HepG2 (cell line): ENCODE data around the gene CHP1. TPM values are rescaled to one million over a fixed set of nuclear protein-coding genes. Genes with fewer than 3 reads are reported as not detected.
A peak's percentile ranks its signal among the peaks of the same experiment; 100 is the strongest.

Experiments
- BCL6 ChIP-seq: IDR thresholded peaks from 2 replicates; pipeline ENCODE4 v1.6.1; 2016; ENCODE audit warnings: missing genetic modification reagents, missing compliant biosample characterization
- DMAP1 ChIP-seq: IDR thresholded peaks from 2 replicates; pipeline ENCODE4 v1.6.1; 2016
- EZH2 ChIP-seq: conservative IDR thresholded peaks from 2 replicates; pipeline ENCODE4 v1.6.1; 2012; ENCODE audit warnings: mild to moderate bottlenecking, low read depth, low read length, moderate library complexity
- FOSL1 ChIP-seq: sonication (generic); formaldehyde crosslinking; IDR thresholded peaks from 2 replicates; pipeline ENCODE4 v1.9.0; 2021; ENCODE audit warnings: missing genetic modification reagents, borderline replicate concordance
- GABPA ChIP-seq, 2 experiments: IDR thresholded peaks; 2 replicates each; pipeline ENCODE4 v1.6.1; 2011 to 2016; ENCODE audit warnings: low read depth in 2 of 2, low read length in 1 of 2, missing biosample characterization in 1 of 2, missing genetic modification characterization in 1 of 2
- GATAD1 ChIP-seq: IDR thresholded peaks from 2 replicates; pipeline ENCODE4 v1.6.1; 2016; ENCODE audit warnings: missing genetic modification reagents, missing compliant biosample characterization
- KDM4B ChIP-seq: sonication (generic); formaldehyde crosslinking; IDR thresholded peaks from 2 replicates; pipeline ENCODE4 v1.4.0; 2020; ENCODE audit warnings: missing genetic modification reagents
- NFIB ChIP-seq: sonication (generic); formaldehyde crosslinking; IDR thresholded peaks from 2 replicates; pipeline ENCODE4 v1.9.0; 2021; ENCODE audit warnings: missing genetic modification reagents, mild to moderate bottlenecking, borderline replicate concordance
- NR3C1 ChIP-seq: sonication (generic); formaldehyde crosslinking; IDR thresholded peaks from 2 replicates; pipeline ENCODE4 v1.4.0; 2020; ENCODE audit warnings: missing genetic modification reagents
- RXRB ChIP-seq: IDR thresholded peaks from 2 replicates; pipeline ENCODE4 v1.6.1; 2016; ENCODE audit warnings: borderline replicate concordance, missing genetic modification reagents, missing compliant biosample characterization
- TAF15 ChIP-seq: fragments of 200-400 bp; formaldehyde crosslinking; IDR thresholded peaks from one replicate; pipeline ENCODE4 v1.6.1; 2018; ENCODE audit warnings: mild to moderate bottlenecking, low read depth, low read length; ENCODE audit not compliant: poor library complexity, severe bottlenecking
- YEATS2 ChIP-seq: sonication (generic); formaldehyde crosslinking; IDR thresholded peaks from 2 replicates; pipeline ENCODE4 v1.4.0; 2020; ENCODE audit warnings: missing genetic modification reagents, borderline replicate concordance
- ZBTB40 ChIP-seq, 2 experiments: fragments of 450-650 bp in 1 of 2; sonication (generic) in 1 of 2; formaldehyde crosslinking in 1 of 2; IDR thresholded peaks; 2 replicates each; pipeline versions ENCODE4 v1.6.1 to v1.8.0; 2016 to 2022; ENCODE audit warnings: antibody characterized with exemption in 1 of 2, mild to moderate bottlenecking in 1 of 2, missing genetic modification reagents in 1 of 2
- ZMAT3 ChIP-seq: sonication (generic); formaldehyde crosslinking; conservative IDR thresholded peaks from 2 replicates; pipeline ENCODE4 v1.7.0; 2021; ENCODE audit warnings: missing genetic modification reagents
- ZNF253 ChIP-seq: sonication (generic); formaldehyde crosslinking; IDR thresholded peaks from 2 replicates; pipeline ENCODE4 v1.8.0; 2022; ENCODE audit warnings: mild to moderate bottlenecking, missing genetic modification reagents, borderline replicate concordance
- ZNF296 ChIP-seq: sonication (generic); formaldehyde crosslinking; conservative IDR thresholded peaks from 2 replicates; pipeline ENCODE4 v1.5.0; 2020; ENCODE audit warnings: mild to moderate bottlenecking, missing genetic modification reagents
- ZNF460 ChIP-seq: sonication (generic); formaldehyde crosslinking; IDR thresholded peaks from 2 replicates; pipeline ENCODE4 v1.5.1; 2020; ENCODE audit warnings: missing genetic modification reagents, mild to moderate bottlenecking, borderline replicate concordance
- ZNF543 ChIP-seq: sonication (generic); formaldehyde crosslinking; IDR thresholded peaks from 2 replicates; pipeline ENCODE4 v1.4.0; 2020; ENCODE audit warnings: mild to moderate bottlenecking, missing genetic modification reagents
- ZNF598 ChIP-seq: sonication (generic); formaldehyde crosslinking; IDR thresholded peaks from 2 replicates; pipeline ENCODE4 v1.5.1; 2020; ENCODE audit warnings: mild to moderate bottlenecking, missing genetic modification reagents, borderline replicate concordance
- ZNF83 ChIP-seq: sonication (generic); formaldehyde crosslinking; IDR thresholded peaks from 2 replicates; pipeline ENCODE4 v1.4.0; 2020; ENCODE audit warnings: missing genetic modification reagents, mild to moderate bottlenecking, borderline replicate concordance
- polyA plus RNA-seq, 8 experiments: library from polyadenylated mRNA; depleted of rRNA in 3 of 8; stranded (reverse) in 7 of 8; unstranded in 1 of 8; fragments of >200 nt; fragmentation: Illumina TruSeq in 4 of 8; extraction: Trizol in 4 of 8; gene quantifications; 2 replicates each; pipeline versions ENCODE4 v1.2.1 to v1.2.3, GENCODE V29; 2011 to 2016; ENCODE audit warnings: low read depth in 4 of 8, missing spikeins in 1 of 8, mixed read lengths in 1 of 8; ENCODE audit not compliant: insufficient read depth in 1 of 8
- total RNA-seq, 5 experiments: library from RNA; depleted of rRNA; stranded (reverse); fragments of >200 nt; fragmentation: Illumina TruSeq; extraction: Trizol; gene quantifications; 2 replicates each; pipeline ENCODE4 v1.2.3, GENCODE V29; 2016; ENCODE audit warnings: low read depth in 1 of 5

CHP1 gene
- total and polyA plus RNA-seq, 2 of the 13 experiments (the other 11 are each of a cell fraction or from before 2014, with no cell fraction given), result 49.6 to 76.4 TPM

GRCh38 chr15:41283653-41284426 is 52.8 kb downstream of the CHP1 start (continued):
- TF ChIP-seq GATAD1 (CRISPR knock-in tag) (peak; percentile 65), NFIB (no peak), ZMAT3 (peak; percentile 81), YEATS2 (peak; percentile 88), ZNF460 (no peak), GABPA (IDR thresholded peaks at IDR 0.05; ENCODE audit: low read depth, low read length) (no peak), GABPA (CRISPR knock-in tag; IDR thresholded peaks at IDR 0.05; ENCODE audit: low read depth) (no peak), EZH2 (no peak), BCL6 (CRISPR knock-in tag) (peak; percentile 17; the same call in 1 of the 2 replicates), FOSL1 (CRISPR knock-in tag) (no peak), ZNF253 (0 out of 2 replicates have a peak, but pooled peaks have one; percentile 63), ZNF543 (CRISPR knock-in tag) (0 out of 2 replicates have a peak, but pooled peaks have one; percentile 43), ZNF296 (CRISPR knock-in tag) (no peak; the same call in 1 of the 2 replicates), RXRB (peak; percentile 7; the same call in 1 of the 2 replicates), NR3C1 (no peak), KDM4B (CRISPR knock-in tag) (no peak; the same call in 1 of the 2 replicates), ZNF598 (peak; percentile 53; the same call in 1 of the 2 replicates), ZBTB40 (IDR thresholded peaks at IDR 0.05) (no peak), ZBTB40 (CRISPR knock-in tag; IDR thresholded peaks at IDR 0.05) (0 out of 2 replicates have a peak, but pooled peaks have one; percentile 32), DMAP1 (CRISPR knock-in tag) (peak; percentile 90), TAF15 (no peak), ZNF83 (no peak)
